Limb (tissue), 2 donors: ENCODE results near the gene UBE2J2.
"Not testable (repeated sequence)": the region's sequence is repeated elsewhere in the genome, so short reads cannot be mapped to it uniquely, and the experiment has no call there.

Experiments
- DNase-seq, 2 donors: peaks; one replicate each; pipeline ENCODE4 v3.0.0-alpha.2; 2016; ENCODE audit errors: extremely low spot score in 2 of 2

UBE2J2 gene

DNA sequence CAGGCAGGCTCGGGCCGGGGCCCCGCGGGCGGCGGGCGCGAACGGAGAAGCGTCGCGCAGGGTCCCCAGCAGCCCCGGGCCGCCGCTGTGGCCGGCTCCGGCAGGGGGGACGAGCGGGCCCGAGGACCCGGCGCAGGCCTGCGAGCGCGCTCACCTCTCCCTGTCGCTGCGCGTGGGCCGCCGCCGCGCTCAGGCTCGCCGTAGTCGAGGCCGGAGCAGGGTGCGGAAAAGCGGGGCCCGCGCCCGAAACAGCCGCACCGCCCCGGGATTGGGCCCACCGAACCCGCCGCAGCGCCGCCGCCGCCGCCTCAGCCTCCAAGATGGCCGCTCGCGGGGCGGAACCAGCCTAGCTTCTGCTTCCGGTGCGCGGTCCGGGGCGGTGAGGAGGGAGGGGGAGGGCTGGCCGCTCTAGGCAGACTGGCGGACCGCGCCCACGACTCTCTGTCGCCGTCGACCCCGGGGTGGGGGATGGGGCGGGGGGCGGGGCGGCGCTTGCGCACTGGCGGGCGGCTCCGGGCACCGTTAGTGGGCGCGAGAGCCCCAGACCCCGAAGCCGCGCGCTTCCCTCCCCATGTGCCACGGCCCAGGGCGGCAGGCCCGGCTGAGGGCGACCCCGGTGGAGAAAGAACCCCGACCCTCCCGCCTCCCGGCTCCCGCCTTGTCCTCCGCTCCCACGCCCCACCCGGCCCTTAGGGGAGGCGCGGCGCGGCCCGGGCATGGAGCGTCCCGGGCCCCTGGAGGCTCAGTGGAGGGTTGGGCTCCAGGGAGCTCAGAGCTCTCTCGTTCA lies at the start of gene UBE2J2:
UBE2J2 (minus strand) TSS at position 343 of the 787 bp plus-strand sequence. CDS start 5,862 bp downstream, outside the sequence.
- peak; percentile 93 to 98 for DNase-seq

DNA sequence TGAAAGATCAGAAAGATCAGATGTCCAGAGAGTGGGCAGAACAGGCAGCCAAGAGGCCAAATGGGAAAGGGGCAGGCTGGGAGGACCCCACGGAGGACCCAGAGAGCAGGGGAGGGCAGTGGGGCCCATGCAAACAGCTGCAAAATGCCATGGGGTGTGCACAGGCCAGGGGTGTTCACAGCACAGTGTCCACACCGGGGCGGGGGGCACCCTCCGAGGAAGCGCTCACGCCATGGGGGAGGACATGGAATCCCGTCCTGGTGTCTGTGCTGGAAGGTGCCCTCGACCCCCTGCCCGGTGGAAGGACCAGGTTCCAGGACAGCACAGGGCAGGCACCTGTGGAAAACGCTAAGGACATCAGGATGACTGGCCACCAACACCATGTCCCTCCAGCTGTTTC lies 49.3 kb upstream of the UBE2J2 start:
- DNase-seq: no peak

DNA sequence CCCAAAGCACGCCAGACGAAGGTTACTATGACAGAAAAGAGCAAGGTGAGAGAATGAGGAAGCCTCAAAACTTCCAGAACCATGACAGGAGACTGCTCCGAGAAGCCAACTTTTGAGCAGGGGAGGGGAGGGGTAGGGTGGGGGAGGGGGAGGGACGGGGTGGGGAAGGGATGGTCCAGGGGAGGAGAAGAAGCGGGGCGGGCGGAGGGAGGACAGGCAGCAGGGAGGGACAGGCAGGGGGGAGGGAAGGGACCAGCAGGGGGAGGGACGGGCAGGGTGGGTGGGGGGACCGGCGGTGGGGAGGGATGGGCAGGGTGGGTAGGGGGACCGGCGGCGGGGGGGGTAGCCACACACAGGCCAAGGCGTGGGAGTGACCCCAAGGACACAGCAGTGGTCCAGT lies 48.8 kb upstream of the UBE2J2 start:
- DNase-seq: no peak

DNA sequence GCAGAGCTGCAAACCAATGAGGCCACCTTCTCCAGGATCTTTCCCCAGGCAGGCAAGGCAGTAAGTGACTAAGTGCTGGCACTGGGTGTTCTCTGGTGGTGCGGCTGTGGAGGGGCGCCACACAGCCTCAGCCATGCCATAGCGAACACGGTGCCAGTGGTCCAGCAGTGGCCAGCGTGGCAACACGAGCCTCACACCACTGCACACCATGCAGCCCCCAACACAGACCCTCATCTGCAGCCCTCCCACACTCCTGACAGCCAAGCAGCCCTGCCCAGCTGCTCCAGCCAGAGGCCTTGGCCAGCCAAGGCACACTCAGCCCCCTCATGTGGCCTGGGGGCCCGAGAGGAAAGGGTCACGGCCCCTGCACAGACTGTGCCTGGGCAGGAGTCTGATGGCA lies 47.8 kb upstream of the UBE2J2 start:
- no peak for DNase-seq

DNA sequence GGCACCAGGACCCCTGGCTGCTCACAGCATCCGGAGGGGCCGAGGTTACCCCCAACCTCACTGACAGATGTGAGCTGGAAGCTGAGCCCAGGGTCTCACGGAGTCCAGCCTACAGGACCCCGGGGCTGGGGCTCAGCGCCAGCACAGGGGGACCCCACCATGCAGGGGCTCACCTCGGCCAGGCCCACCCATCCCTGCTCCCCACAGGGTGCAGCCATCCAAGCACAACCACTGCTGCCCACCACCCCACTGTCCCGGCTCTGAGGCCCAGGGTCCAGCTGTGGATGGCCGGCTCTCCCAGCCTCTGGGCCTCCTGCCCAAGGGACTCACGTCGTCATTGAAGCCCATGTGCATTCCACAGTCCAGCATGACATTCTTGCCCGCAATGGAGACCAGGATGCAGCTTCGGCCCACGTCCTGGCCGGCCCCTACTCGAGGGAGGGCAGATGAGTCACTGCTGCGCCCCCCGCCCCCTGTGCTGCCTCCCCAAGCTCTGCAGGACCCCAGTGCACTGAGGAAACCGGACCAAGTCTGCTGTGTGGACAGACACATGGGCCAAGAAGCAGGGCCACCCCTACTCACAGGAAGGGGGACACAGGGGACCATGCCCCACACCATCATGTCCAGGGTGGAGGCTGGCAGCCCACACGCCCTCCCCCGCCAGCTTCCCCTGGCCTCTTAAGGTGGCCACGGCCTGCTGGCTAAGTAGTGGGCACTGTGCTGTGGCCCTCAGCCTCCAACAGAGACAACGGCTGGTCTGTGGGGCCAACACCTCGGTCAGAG lies 47.2 kb upstream of the UBE2J2 start:
- no peak for DNase-seq

DNA sequence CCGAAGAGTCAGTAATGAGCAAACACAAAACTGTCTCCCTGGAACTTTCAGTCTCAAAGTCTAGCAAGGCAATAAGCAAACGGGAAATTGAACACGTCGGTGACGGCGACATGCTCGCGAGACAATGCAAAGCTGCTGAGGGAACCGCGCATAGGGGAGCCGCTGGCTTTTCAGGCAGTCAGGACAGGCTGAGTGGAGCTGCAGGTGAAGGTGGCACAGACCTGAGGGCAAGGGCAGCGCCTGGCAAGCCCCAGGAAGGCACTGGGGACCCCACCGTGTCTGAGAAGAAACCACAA lies 45.9 kb upstream of the UBE2J2 start:
- no peak for DNase-seq

DNA sequence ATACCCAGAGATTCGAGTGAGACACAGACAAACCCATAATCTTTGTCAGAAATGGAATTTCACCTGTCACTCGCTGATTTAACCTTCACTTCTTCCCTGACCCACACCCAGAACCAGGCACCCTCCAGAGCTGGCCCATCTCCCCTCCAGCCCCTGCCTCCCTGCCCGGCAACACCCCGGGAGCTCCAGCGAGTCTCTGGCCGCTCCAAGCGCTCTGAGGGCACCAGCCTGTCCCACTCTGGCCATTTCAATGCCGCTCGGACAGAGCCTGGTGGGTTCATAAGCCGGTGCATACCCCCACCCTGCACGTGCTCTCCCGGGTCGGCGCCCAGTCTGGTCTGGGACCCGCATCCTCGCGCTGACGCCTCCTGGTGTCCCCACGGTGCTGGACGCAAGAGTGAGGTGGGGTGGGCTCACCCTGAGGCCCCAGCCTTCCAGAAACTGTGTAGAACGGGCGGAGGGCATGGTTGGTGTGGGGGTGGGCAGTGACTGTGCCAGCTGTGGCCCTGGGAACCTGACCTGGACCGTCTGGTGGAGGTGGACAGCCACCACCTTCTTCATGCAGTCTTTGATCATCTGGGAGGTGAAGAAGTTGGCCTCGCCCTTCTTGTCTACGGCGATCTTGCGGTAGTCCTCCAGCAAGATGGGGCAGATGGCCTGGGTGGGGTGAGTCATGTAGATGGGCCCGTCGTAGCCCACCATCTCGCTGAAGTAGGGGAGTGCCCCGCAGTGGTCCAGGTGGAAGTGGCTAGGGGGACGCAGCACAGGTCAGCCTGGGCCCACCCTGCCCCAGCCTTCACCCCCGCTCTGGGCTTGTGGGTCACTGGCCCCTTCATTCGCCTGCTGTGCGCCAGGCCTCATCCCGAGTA lies 45.4 kb upstream of the UBE2J2 start:
- no peak for DNase-seq

DNA sequence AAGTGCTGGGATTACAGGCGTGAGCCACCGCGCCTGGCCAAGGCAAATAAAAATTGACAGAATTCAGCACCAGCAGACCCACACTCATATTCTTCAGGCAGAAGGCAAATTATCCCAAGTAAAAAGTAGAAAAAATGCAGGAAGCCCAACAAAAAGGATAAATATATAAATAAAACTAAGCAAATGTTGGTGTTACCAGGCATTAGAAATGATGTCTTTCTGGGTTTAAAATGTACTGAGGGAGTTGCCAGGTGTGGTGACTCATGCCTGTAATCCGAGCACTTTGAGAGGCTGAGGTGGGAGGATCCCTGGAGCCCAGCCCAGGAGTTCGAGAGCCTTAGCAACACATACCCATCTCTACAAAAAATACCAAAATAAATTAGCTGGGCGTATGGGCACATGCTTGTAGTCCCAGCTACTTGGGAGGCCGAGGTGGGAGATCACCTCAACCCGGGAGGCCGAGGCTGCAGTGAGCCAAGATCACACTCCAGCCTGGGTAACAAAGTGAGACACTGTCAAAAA lies 44.5 kb upstream of the UBE2J2 start:
- no peak for DNase-seq

DNA sequence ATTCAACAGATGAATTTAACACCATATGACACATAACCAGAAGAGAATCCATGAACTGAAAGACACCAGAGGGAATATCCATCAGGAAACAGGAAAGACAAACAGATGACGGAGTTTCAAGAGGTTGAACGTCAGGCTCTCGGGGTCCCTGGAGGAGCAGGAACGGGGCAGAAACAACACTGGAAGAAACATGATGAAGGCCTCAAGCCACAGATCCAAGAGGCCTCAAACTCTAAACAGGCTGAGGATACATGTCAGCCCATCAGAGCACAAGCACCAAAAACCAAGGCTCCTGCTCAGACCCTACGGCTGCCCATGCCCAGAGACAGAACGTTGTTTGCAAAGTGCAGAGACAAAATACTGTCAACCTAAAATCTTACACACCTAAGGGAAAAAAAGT lies 43.8 kb upstream of the UBE2J2 start:
- DNase-seq: no peak

DNA sequence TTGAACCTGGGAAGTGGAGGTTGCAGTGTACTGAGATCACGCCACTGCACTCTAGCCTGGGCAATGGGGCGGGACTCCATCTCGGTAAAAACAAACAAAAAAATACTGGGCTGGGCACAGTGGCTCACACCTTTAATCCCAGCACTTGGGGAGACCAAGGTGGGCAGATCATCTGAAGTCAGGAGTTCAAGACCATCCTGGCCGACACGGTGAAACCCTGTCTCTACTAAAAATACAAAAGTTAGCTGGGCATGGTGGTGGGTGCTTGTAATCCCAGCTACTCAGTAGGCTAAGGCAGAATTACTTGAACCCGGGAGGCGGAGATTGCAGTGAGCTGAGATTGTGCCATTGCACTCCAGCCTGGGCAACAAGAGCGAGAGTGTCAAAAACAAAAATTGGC lies 42.5 kb upstream of the UBE2J2 start:
- not testable (repeated sequence) for DNase-seq

DNA sequence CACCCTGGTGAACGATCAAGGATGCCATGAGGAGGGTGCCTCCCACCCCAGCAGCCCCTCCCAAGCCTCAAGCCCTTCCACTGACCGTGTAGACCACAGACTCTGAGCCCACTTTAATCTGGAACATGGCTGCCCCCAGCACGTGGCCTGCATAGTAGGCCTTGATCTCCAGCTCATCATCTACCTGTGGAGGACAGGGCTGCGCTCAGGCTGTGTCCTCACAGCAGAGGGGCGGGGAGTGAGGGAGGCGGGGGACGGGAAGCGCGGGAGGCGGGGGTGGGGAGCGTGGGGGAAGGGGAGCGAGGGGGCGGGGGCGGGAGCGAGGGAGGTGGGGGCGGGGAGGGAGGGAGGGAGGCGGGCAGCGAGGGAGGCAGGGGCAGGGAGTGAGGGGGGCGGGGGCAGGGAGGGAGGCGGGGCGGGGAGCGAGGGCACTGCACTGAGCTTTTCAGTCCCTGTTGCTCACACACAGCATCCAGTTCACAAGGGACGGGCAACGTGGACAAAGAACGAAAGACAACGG lies 41.8 kb upstream of the UBE2J2 start:
- no peak for DNase-seq

DNA sequence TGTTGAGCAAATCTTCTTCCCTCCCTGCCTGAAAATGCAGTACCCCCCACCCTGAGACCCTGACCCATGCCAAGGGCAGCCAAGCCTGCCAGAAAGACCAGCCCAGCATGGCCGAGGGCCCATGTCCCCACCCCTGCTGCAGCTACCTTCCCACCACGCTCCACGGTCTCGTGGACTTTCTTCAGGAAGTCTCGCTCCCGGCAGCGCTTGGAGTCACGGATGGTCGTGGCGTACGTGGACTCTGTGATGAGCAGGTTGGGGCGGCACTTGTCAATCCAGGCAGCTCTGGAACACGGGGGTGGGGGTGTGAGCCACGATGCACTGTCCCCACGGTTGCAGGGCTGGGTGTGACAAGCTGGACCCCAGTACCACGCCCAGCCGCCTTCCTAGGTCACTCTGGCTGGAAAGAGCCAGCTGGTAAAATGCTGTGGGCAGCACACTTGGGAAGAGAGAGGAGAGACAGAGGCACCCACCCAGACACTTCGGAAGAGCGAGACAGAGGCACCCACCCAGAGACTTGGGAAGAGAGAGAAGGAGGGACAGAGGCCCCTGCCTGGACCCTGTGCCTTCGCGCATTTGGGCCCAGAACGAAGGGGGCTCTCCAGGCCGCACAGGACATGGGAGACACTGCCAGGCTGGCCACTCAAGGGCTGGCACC lies 41.2 kb upstream of the UBE2J2 start:
- DNase-seq: no peak

DNA sequence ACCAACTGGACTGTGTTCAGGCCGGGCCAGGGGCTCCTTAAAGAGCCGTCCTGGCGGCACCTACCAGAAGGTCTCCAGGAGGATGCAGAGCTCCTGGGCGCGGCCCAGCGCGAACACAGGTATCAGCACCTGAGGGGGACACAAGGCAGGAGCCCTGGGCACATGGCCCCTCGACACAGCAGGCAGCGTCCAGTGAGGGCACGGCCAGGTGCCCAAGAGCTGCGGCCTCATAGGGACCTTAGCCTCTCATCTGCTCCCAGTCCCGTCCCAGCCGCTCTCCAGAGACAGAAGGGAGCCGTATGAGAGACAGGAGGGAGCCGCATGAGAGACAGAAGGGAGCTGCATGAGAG lies 40.6 kb upstream of the UBE2J2 start:
- no peak for DNase-seq

DNA sequence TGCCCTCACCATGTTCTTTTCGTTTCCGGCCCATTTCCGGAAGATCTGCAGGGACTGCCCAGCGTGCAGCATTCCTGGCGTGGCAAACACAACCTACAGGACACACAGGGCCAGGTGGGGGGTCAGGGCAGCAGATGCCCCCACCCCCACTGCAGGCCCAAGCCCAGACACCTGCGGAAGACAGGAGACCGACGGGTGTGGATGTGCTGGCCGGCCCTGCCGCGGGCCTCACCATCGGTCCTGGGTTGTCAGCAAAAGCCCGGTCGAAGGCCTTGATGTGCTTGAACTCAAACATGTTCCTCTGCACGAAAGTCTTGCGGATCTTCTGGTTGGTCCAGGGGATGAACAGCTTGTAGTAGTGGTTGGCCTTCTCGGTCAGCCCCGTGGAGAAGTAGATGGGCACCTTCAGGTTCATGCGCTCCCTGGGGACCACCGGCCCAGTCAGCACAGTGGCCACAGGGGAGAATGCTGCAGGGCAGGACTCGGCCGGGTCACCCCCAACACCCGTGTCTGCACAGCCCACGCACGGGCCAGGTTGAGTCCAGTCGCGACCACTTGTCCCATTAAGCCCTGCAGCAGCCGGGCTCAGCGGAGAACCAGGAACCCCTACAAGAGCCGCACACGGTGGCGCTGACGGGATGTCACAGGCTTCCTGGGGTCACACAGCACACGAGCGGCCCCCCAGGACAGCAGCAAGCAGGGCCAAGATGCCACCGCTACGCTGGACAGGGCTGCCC lies 40.0 kb upstream of the UBE2J2 start:
- no peak for DNase-seq

DNA sequence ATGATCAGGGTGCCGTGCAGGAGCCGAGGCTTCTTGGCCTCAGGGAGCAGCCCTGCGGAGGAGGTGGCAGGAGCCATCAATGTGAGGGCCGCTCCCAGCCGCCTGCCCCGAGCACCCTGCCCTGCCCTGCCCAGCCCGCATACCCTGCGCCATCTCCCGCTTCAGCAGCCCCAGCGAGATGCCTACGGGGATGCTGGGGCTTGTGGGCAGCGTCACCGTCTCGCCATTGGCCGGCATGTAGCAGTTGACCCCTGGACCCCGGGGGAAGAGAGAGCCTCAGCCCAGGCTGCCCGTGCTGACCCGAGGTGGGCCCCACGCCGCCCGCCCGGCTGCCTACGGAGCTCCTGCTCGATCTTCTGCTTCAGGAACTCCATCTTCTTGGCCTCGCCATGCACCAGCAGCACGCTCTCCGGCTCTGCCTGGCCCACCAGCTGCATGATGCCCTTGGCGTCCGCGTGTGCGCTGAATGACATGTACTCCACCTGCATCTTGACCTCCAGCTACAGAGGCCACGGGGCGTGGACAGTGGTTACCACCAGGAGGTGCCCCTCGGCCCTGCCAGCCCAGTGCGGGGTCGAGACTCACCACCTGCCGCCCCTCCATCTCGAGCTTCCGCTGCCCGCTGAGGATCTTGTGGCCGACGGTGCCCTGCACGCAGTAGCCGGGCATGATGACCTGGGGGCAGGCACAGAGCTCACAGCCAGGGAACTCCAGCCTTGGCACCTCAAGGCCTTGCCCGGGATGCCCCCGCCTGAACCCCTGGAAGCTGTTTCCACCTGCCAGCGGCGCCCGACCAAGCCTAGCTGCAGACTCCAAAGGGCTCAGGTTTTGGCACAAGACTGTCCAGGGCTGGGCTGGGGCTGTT lies 39.0 kb upstream of the UBE2J2 start:
- no peak for DNase-seq

DNA sequence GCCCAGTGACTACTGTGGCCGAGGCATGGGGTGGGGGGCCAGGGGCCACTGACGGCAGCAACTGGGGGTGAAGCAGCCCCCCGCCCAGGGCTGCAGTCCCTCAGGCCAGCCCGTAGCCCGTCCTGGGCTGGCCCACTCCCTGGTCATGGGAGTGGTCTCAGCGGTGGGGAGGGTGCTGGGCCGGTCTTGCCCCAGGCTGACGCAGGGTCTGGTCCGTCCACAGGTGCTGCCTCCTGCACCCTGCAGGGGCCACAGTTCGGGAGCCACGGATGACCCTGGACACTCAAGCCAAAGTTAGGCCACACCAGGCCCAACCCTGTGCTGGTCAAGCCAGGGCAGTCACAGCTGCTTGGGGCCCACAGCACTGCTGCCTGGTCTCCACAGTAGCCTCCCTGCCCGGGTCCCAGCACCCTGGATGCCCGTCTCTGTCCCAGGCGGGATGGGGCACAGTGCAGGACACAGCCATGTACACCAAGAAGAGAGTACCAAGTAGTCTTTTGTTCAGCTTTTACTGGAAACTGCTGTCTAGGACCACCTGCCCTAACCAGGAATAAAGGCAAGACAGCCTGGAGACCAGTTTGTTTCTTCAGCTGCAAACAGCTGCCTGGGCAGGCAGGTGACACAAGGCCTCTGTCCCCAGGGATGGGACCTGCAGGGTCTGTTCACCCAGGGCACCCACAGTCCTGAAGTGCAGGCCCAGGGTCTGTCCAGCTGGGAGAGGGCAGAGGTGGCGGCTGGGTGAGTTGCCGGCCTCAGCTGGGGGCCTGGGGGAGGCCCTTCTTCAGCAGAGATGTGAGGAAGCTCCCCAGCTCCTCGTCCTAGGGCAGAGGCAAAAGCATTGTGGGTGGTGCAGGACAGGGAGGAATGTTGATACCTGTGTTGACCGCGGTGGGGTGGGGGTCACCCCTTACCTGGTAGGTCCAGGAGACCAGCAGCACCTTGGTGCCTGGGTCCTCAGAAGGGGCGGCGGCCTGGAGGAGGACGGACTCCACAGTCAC lies 37.8 kb upstream of the UBE2J2 start:
- no peak for DNase-seq

DNA sequence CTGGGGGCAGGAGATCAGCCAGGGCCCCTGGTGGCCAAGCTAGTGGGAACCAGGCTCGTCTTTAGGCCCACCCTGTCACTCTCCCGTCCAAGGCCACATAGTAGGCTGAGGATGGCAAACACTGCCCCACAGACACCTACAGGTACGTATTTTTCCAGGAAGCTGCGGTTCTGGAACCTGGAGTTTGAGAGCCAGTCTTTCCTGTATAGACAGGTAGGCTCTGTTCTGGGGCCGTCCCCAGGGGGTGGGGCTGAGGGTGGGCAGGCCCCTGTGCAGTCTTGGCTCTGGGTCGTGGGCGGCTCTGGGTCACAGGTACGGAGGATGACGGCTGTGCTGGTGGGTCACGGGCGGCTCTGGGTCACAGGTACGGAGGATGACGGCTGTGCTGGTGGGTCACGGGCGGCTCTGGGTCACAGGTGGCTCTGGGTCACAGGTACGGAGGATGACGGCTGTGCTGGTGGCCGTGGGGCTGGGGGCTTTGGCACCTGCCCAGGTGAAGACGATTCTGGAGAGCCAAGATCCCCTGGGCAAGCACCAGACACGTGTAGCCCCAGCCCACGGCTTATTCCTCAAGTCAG lies 36.9 kb upstream of the UBE2J2 start:
- no peak for DNase-seq

DNA sequence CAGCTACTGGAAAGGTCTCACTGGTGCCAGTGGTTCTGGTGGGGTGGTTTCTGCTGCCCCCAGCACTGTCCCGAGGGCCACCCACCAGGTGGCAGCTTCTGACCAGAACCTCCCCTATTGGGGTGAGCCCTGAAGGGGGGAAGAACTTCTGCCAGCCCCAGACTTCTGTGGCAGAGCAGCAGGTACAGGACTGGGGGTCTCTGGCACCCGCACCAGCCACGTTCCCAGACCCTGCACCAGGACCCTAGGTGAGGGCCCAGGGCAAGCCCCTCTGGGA lies 36.4 kb upstream of the UBE2J2 start:
- DNase-seq: no peak
